HG02884 (cell line): ENCODE results near the gene ALKBH7.

Source experiments
- ATAC-seq: cut with Tn5 transposase; IDR thresholded peaks from one replicate; pipeline ENCODE4 v1.9.1; 2021; ENCODE audit warnings: mild to moderate bottlenecking, moderate library complexity; ENCODE audit not compliant: unreplicated experiment

ALKBH7 gene

DNA sequence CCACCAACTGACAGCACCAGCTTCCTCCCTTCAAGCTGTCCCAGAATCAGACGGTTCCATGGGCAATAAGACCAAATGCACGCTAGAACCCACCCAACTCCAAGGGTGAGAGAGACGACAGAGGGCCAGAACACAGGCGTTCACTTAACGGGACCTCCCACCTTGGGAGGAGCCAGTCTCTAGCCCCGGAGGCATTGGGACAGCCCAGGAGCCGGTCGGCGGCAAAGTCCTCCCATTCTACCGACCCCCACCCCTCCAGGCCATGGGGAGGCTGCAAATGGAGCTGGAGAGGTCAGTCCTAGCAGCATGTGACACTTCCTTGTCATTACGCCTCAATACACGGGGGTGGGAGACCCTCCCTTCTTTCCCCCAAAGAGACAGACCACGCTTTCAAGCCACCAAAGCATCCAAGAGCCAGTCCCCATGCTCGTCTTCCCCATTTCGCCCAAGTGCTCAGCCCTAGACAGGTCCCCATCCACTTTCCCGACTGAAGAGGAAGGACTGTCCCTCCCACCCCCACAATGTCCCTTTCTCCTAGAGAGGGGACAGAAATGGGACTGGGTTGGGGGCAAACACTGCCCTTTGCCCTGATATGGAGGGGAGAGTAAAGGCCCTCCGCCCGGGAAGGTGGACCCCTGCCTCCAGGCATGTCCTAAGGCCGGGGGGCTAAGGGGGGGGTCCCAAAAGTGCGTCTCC, 51.1 kb downstream of the ALKBH7 start:
- ATAC-seq: no peak

DNA sequence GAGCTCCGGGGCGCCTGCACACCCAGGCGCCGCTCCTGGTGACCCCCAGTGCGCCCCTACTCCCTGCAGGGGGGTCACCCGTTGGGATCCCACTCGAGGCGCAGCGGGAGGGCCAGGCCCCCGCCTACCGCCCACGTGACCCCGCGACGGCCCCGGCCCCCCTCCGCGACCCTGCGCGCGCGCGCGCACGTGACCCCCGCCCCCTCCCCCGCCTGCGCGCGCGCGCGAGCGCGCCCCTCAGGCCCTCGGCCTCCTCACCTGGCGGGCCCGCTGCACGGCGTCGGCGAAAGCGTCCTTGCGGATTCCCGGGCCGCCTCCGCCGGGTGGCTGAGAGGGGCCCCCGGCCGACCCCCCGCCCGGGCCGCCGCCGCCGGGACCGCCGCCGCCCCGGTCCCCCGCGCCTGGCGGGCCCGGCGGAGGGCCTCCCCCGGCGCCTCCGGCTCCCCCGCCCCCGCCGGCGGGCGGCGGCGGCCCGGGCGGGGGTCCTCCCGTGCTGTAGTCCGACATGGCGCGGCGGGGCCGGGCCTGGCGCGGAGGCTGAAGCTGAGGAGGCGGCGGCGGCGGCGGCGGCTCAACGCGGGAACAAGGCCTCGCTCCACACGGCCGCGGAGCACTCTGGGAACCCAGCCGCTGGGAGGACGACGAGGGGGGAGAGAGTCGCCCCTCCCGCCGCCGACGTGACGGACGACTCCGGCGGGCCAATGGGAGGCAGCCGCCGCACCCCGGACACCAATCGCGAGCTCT, 51.8 kb downstream of the ALKBH7 start, which contains the start of gene KHSRP:
TSS of gene KHSRP (minus strand) at position 617 of the 744 bp plus-strand sequence. CDS start at position 507, 110 bp downstream.
- no peak for ATAC-seq
